Left renal cortex interstitium (tissue), 4 donors: ENCODE data around the gene MS4A12. TPM values are rescaled to one million over a fixed set of nuclear protein-coding genes. Genes with fewer than 3 reads are reported as not detected.
"Not testable (repeated sequence)": the region's sequence is repeated elsewhere in the genome, so short reads cannot be mapped to it uniquely, and the experiment has no call there.

Source experiments
- DNase-seq, 4 donors: peaks; one replicate each; pipeline ENCODE4 v3.0.0-alpha.2; 2013; ENCODE audit warnings: low read depth in 4 of 4, low spot score in 2 of 4, missing footprints in 1 of 4
- polyA plus RNA-seq, 4 donors: library from polyadenylated mRNA; unstranded; fragments of 120-200 nt; gene quantifications; one replicate each; pipeline ENCODE4 v1.2.1, GENCODE V29; 2013; ENCODE audit not compliant: insufficient read length in 4 of 4

MS4A12 gene
- polyA plus RNA-seq, 4 donors: not detected

GRCh38 chr11:60511393-60511792 lies 18.8 kb downstream of the MS4A12 start:
- no peak for DNase-seq

- no peak for DNase-seq
These were observed 20.2 kb downstream of the MS4A12 start for GRCh38 chr11:60512651-60513225.

GRCh38 chr11:60513496-60514460 lies 21.2 kb downstream of the MS4A12 start:
- no peak for DNase-seq

- DNase-seq: no peak
These were observed 22.7 kb downstream of the MS4A12 start, which contains the start of gene MS4A13 for GRCh38 chr11:60515144-60515855. MS4A13 (plus strand) TSS chr11:60515392; CDS start chr11:60518084, 2,692 bp downstream.

DNA sequence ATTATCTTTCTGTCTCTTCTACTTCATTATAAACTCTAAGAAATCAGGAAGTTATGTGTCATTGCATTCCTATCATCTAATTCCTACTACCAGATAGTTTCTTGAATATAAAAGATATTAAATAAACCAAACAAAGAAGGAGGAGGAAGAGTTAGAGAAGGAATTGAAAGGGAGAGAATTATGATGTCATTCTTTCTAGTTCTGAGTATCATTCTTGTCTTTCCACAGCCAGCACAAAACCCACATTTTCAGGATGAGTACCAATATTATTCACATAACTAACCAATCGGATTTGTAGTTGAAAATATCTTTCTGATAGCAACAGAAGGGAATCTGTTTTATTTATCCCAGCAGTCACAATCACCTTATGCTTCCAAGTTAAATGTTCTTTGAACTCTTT lies 35.9 kb downstream of the MS4A12 start:
- DNase-seq: no peak

GRCh38 chr11:60528934-60529333 lies 36.4 kb downstream of the MS4A12 start:
- no peak for DNase-seq

DNA sequence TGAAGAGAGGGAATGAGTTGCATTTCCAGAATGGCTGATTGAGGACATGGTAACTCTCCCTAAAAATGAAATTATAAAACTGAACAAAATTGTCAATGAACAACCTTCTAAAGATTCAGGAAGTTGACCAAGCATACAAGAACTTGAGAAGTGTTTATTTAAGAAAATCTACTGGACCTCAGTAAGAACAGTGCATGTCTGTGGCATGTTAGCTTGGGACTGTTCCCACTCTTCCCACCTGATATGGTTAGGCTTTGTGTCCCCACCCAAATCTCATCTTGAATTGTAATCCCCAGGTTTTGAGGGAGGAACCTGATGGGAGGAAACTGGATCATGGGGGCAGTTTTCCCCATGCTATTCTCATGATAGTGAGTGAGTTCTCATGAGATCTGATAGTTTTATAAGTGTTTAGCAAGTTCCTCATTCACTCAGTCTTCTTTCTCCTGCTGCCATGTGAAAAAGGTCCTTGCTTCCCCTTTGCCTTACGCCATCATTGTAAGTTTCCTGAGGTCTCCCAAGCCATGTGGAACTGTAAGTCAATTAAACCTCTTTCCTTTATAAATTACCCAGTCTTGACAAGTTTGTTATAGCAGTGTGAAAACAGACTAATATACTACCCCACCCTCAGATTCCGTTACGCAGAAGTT lies 38.0 kb downstream of the MS4A12 start:
- no peak for DNase-seq

- not testable (repeated sequence) for DNase-seq
These were observed 39.8 kb downstream of the MS4A12 start for GRCh38 chr11:60532383-60532782.

DNA sequence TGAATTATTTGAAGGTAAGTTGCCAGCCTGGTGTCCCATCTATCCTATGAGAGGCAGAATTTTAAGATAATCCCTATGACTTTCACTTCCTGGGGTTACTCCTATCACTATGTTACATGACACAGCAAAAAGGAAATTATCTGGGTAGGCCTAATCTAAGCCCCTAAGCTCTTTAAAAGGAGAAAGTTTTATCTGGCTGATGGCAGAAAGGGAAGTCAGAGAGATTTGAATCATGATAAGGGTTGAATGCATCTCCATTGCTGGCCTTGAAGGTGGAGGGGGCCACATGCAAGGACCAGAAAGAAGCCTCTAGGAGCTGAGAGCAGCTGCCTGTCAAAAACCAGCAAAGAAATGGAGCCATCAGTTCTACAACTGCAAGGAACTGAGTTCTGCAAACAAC lies 46.0 kb downstream of the MS4A12 start:
- not testable (repeated sequence) for DNase-seq

DNA sequence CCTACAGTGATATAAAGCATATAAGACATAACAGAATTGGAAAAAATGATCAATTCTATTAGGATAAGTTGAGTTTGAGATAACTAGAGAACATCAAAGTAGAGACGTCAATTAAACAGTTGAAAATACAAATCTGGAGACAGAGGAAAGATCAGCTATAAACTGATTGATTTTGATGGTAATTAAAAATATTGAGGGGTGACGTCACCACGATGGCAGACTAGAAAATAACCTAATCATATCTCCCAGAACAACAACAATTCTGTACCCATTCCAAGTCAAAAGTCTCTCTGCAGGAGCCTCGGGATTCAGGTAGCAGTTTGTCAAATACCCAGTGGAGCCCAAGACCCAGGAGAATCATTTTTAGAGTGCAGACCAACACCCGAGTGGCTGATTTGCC lies 51.5 kb downstream of the MS4A12 start:
- no peak for DNase-seq

Other genes starting within 250 kb of the MS4A12 start
- gene MS4A4E, start 249.6 kb upstream of the MS4A12 start, polyA plus RNA-seq: 1 to 10 TPM in 2 of 4 donors, under 1 TPM in 2; 0.92 to 1.4 (median 1.0) TPM
- gene MS4A4A, start 212.1 kb upstream of the MS4A12 start, polyA plus RNA-seq: 1 to 10 TPM; 4.6 to 7.8 (median 6.3) TPM
- gene MS4A6E, start 165.5 kb upstream of the MS4A12 start, polyA plus RNA-seq: not detected
- 10 to 100 TPM in 1 of 4 donors, 1 to 10 TPM in 3; 1.8 to 12.0 (median 4.9) TPM for gene MS4A7, start 114.2 kb upstream of the MS4A12 start, polyA plus RNA-seq
- under 1 TPM; 0.13 to 0.42 (median 0.32) TPM for gene MS4A14, start 96.3 kb upstream of the MS4A12 start, polyA plus RNA-seq
- not detected for gene MS4A5, start 63.2 kb upstream of the MS4A12 start, polyA plus RNA-seq
- under 1 TPM; 0.30 to 0.73 (median 0.41) TPM for gene MS4A1, start 36.9 kb upstream of the MS4A12 start, polyA plus RNA-seq
- not detected for gene MS4A13, start 22.6 kb downstream of the MS4A12 start, polyA plus RNA-seq
- not detected for gene MS4A8, start 206.8 kb downstream of the MS4A12 start, polyA plus RNA-seq
- not detected for gene MS4A18, start 231.9 kb downstream of the MS4A12 start, polyA plus RNA-seq